H9 (cell line): ENCODE results near the gene TEX35. TPM values are rescaled to one million over a fixed set of nuclear protein-coding genes. Genes with fewer than 3 reads are reported as not detected.

Experiments
- DNase-seq: peaks from one replicate; pipeline ENCODE4 v3.0.0-alpha.2; 2017
- H2AFZ ChIP-seq: one replicate; pipeline ENCODE4 v1.6.1; 2013; ENCODE audit warnings: mild to moderate bottlenecking, low read length, control low read depth, moderate library complexity
- H2AK5ac ChIP-seq: 2 replicates; pipeline ENCODE4 v1.6.1; 2013; ENCODE audit warnings: low read length, control low read depth, mixed read lengths; ENCODE audit not compliant: insufficient read length
- H2BK120ac ChIP-seq: one replicate; pipeline ENCODE4 v1.6.1; 2013; ENCODE audit warnings: low read depth, mild to moderate bottlenecking, low read length, control low read depth, inconsistent platforms; ENCODE audit not compliant: poor library complexity, severe bottlenecking
- H2BK12ac ChIP-seq: 2 replicates; pipeline ENCODE4 v1.6.1; 2013; ENCODE audit warnings: low read length, control low read depth, mixed read lengths, low read depth; ENCODE audit not compliant: insufficient read length
- H2BK15ac ChIP-seq: 2 replicates; pipeline ENCODE4 v1.6.1; 2013; ENCODE audit warnings: low read depth, low read length, control low read depth
- H2BK20ac ChIP-seq: one replicate; pipeline ENCODE4 v1.6.1; 2013; ENCODE audit warnings: low read depth, mild to moderate bottlenecking, low read length, control low read depth, inconsistent platforms; ENCODE audit not compliant: poor library complexity, severe bottlenecking
- H2BK5ac ChIP-seq: 2 replicates; pipeline ENCODE4 v1.6.1; 2013; ENCODE audit warnings: low read length, control low read depth, mixed read lengths; ENCODE audit not compliant: insufficient read length
- H3K14ac ChIP-seq: 2 replicates; pipeline ENCODE4 v1.6.1; 2013; ENCODE audit warnings: low read length, control low read depth; ENCODE audit not compliant: insufficient read depth
- H3K18ac ChIP-seq: 2 replicates; pipeline ENCODE4 v1.6.1; 2013; ENCODE audit warnings: low read depth, mild to moderate bottlenecking, mixed read lengths, low read length, control low read depth; ENCODE audit not compliant: insufficient read length
- H3K23ac ChIP-seq: 2 replicates; pipeline ENCODE4 v1.6.1; 2013; ENCODE audit warnings: low read length, control low read depth, mixed read lengths, low read depth; ENCODE audit not compliant: insufficient read length
- H3K23me2 ChIP-seq: 2 replicates; pipeline ENCODE4 v1.6.1; 2013; ENCODE audit warnings: low read depth, mild to moderate bottlenecking, mixed read lengths, low read length, control low read depth; ENCODE audit not compliant: insufficient read length, poor library complexity, severe bottlenecking
- H3K27ac ChIP-seq: 2 replicates; pipeline ENCODE4 v1.5.1; 2013; ENCODE audit warnings: low read length, control low read depth, mixed read lengths, low read depth; ENCODE audit not compliant: insufficient read length
- H3K27me3 ChIP-seq: 2 replicates; pipeline ENCODE4 v1.6.1; 2013; ENCODE audit warnings: low read length, control low read depth, inconsistent platforms; ENCODE audit not compliant: insufficient read depth
- H3K4ac ChIP-seq: 2 replicates; pipeline ENCODE4 v1.6.1; 2013; ENCODE audit warnings: low read depth, mild to moderate bottlenecking, control low read depth, inconsistent platforms, low read length, moderate library complexity
- H3K4me1 ChIP-seq: 2 replicates; pipeline ENCODE4 v1.6.1; 2013; ENCODE audit warnings: low read length, control low read depth, inconsistent platforms; ENCODE audit not compliant: insufficient read depth
- H3K4me2 ChIP-seq: 2 replicates; pipeline ENCODE4 v1.6.1; 2013; ENCODE audit warnings: low read length, control low read depth, mixed read lengths; ENCODE audit not compliant: insufficient read length, insufficient read depth
- H3K56ac ChIP-seq: 2 replicates; pipeline ENCODE4 v1.6.1; 2013; ENCODE audit warnings: low read depth, mild to moderate bottlenecking, mixed read lengths, low read length, control low read depth; ENCODE audit not compliant: insufficient read length
- H3K79me1 ChIP-seq: 2 replicates; pipeline ENCODE4 v1.6.1; 2013; ENCODE audit warnings: low read depth, mild to moderate bottlenecking, moderate library complexity, low read length, control low read depth, inconsistent platforms; ENCODE audit not compliant: insufficient read depth, poor library complexity, severe bottlenecking
- H3K79me2 ChIP-seq: 2 replicates; pipeline ENCODE4 v1.6.1; 2013; ENCODE audit warnings: low read length, control low read depth, inconsistent platforms; ENCODE audit not compliant: insufficient read depth
- H3K9ac ChIP-seq: 2 replicates; pipeline ENCODE4 v1.6.1; 2013; ENCODE audit warnings: low read length, control low read depth, mixed read lengths; ENCODE audit not compliant: insufficient read length; ENCODE audit errors: extremely low read depth
- H3K9me3 ChIP-seq: one replicate; pipeline ENCODE4 v1.6.1; 2013; ENCODE audit warnings: low read depth, low read length, inconsistent platforms; ENCODE audit not compliant: control insufficient read depth
- H3T11ph ChIP-seq: one replicate; pipeline ENCODE4 v1.6.1; 2013; ENCODE audit warnings: mild to moderate bottlenecking, low read length, control low read depth, inconsistent platforms
- H4K20me1 ChIP-seq: one replicate; pipeline ENCODE4 v1.6.1; 2013; ENCODE audit not compliant: control insufficient read depth, insufficient read length, insufficient read depth
- H4K5ac ChIP-seq: 2 replicates; pipeline ENCODE4 v1.6.1; 2013; ENCODE audit warnings: low read depth, mild to moderate bottlenecking, mixed read lengths, low read length, control low read depth; ENCODE audit not compliant: insufficient read length
- H4K8ac ChIP-seq: replicated peaks from 2 replicates; pipeline ENCODE4 v1.6.1; 2013; ENCODE audit warnings: low read length, control low read depth, mixed read lengths, low read depth; ENCODE audit not compliant: insufficient read length
- H4K91ac ChIP-seq: 2 replicates; pipeline ENCODE4 v1.6.1; 2013; ENCODE audit warnings: low read depth, mild to moderate bottlenecking, moderate library complexity, mixed read lengths, low read length, control low read depth; ENCODE audit not compliant: insufficient read length
- H3K27ac Mint-ChIP-seq, 3 experiments: 2 replicates in 2 of 3; 3 replicates in 1 of 3; pipeline ENCODE4 v1.8.0; 2020 to 2021; ENCODE audit warnings: mixed read lengths in 3 of 3, mild to moderate bottlenecking in 1 of 3, moderate library complexity in 1 of 3
- H3K27me3 Mint-ChIP-seq: 2 replicates; pipeline ENCODE4 v1.8.0; 2021; ENCODE audit warnings: low read depth, mild to moderate bottlenecking, moderate library complexity, mixed read lengths
- H3K36me3 Mint-ChIP-seq, 3 experiments: 2 replicates in 2 of 3; 3 replicates in 1 of 3; pipeline ENCODE4 v1.8.0; 2020 to 2021; ENCODE audit warnings: low read depth in 3 of 3, mixed read lengths in 3 of 3; ENCODE audit not compliant: insufficient read depth in 1 of 3
- H3K4me1 Mint-ChIP-seq, 2 experiments: 2 replicates each; pipeline ENCODE4 v1.8.0; 2020; ENCODE audit warnings: mixed read lengths in 2 of 2
- H3K4me3 Mint-ChIP-seq, 2 experiments: 2 replicates in 1 of 2; 3 replicates in 1 of 2; pipeline ENCODE4 v1.8.0; 2020 to 2021; ENCODE audit warnings: mild to moderate bottlenecking in 2 of 2, mixed read lengths in 2 of 2, moderate library complexity in 1 of 2
- H3K9me3 Mint-ChIP-seq, 2 experiments: 2 replicates in 1 of 2; 3 replicates in 1 of 2; pipeline ENCODE4 v1.8.0; 2020; ENCODE audit warnings: mild to moderate bottlenecking in 2 of 2, mixed read lengths in 2 of 2, moderate library complexity in 1 of 2
- CTCF ChIP-seq: fragments of 200-600 bp; sonication (generic); conservative IDR thresholded peaks from 3 replicates; pipeline ENCODE4 v1.8.0; 2021; ENCODE audit warnings: antibody characterized with exemption, mild to moderate bottlenecking
- WGBS: extraction: QIAGEN DNeasy Blood & Tissue Kit; methylation state at CpG from one replicate; pipeline ENCODE4 v1.1.7; 2013; ENCODE audit warnings: missing lambda C conversion rate, low lambda C conversion rate, mixed read lengths; ENCODE audit not compliant: insufficient read length; ENCODE audit errors: extremely low coverage; 5-methylcytosine and 5-hydroxymethylcytosine counted together
- total RNA-seq: library from RNA; stranded (reverse); gene quantifications from 2 replicates; pipeline ENCODE4 v1.2.1, GENCODE V29; 2021

TEX35 gene
- total RNA-seq, 1 experiment from 2014 or later: not detected

- no peak overlapping the region for H2AFZ ChIP-seq
- peaks cover 3 to 9% of the 10 kb centered on the region in 2 experiments; a peak in 2 of 4 replicates for H3K4me1 Mint-ChIP-seq
- no peak overlapping the region for H2AK5ac ChIP-seq
- no peak overlapping the region for H3K9ac ChIP-seq
- no peak overlapping the region for H3K14ac ChIP-seq
- H3K27ac Mint-ChIP-seq: no peak overlapping the region
- peaks cover 0 to 4% (median 3%) of the 10 kb centered on the region in 3 experiments; a peak in 2 of 7 replicates for H3K36me3 Mint-ChIP-seq
- no peak overlapping the region for H2BK20ac ChIP-seq
- H3K23me2 ChIP-seq: no peaks in the 10 kb centered on the region
- no peak overlapping the region for H2BK5ac ChIP-seq
- no peak overlapping the region for H3K4me2 ChIP-seq
- no peak overlapping the region for H2BK12ac ChIP-seq
- H3K27me3 Mint-ChIP-seq: no peaks in the 10 kb centered on the region
- H3K56ac ChIP-seq: no peak overlapping the region
- no peak overlapping the region for H4K5ac ChIP-seq
- H3T11ph ChIP-seq: no peak overlapping the region
- H3K9me3 Mint-ChIP-seq: no peaks in the 10 kb centered on the region
- no peak overlapping the region for H3K18ac ChIP-seq
- no peaks in the 10 kb centered on the region for H3K27me3 ChIP-seq
- no peaks in the 10 kb centered on the region for H3K9me3 ChIP-seq
- no peak overlapping the region for H2BK120ac ChIP-seq
- no peak overlapping the region for H3K27ac ChIP-seq
- no peak overlapping the region for H3K4ac ChIP-seq
- H4K20me1 ChIP-seq: no peaks in the 10 kb centered on the region
- DNase-seq: no peak
- no peak overlapping the region for H3K23ac ChIP-seq
- no peak overlapping the region for H4K8ac ChIP-seq
- WGBS: no CpG with 5 or more reads among the region's 3 CpGs
- no peaks in the 10 kb centered on the region for H3K4me1 ChIP-seq
- no peaks in the 10 kb centered on the region for H3K79me1 ChIP-seq
- no peaks in the 10 kb centered on the region for H3K79me2 ChIP-seq
- no peak for TF ChIP-seq CTCF
- no peak overlapping the region for H2BK15ac ChIP-seq
- no peak overlapping the region for H4K91ac ChIP-seq
- no peak overlapping the region for H3K4me3 Mint-ChIP-seq
These were observed 27.3 kb upstream of the TEX35 start for GRCh38 chr1:178485541-178485981.
